HTERT RPE-1 (cell line): ENCODE results near the gene RNF169.
"Not testable (repeated sequence)": the region's sequence is repeated elsewhere in the genome, so short reads cannot be mapped to it uniquely, and the experiment has no call there.

Experiments used
- in situ Hi-C: fragments of 300-500 bp; cut with MboI; formaldehyde crosslinking; loops from 4 replicates; pipeline ENCODE4 v1.14.3; 2020; ENCODE audit warnings: low sequenced_read_pairs

The RNF169 gene

DNA sequence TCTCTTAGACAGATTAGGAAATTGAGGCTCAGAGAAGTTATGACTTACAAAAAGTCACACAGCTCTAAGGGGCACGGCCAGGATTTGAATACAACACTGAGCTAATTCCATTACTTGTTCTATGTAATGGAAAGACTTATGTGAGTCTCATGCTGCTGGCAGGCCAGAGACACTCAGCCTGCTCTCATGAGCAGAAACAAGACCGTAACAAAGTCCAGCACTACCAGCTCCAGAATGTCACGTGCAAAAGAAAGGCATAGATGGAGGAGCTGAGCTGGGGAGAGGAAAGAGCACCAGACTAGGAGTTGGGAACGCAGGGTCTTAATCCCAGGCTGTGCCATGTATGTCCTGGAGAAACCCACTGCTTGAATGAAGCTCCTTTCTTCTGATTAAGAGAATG is 19.3 kb upstream of the RNF169 start:
- in situ Hi-C loops = no loop called here

DNA sequence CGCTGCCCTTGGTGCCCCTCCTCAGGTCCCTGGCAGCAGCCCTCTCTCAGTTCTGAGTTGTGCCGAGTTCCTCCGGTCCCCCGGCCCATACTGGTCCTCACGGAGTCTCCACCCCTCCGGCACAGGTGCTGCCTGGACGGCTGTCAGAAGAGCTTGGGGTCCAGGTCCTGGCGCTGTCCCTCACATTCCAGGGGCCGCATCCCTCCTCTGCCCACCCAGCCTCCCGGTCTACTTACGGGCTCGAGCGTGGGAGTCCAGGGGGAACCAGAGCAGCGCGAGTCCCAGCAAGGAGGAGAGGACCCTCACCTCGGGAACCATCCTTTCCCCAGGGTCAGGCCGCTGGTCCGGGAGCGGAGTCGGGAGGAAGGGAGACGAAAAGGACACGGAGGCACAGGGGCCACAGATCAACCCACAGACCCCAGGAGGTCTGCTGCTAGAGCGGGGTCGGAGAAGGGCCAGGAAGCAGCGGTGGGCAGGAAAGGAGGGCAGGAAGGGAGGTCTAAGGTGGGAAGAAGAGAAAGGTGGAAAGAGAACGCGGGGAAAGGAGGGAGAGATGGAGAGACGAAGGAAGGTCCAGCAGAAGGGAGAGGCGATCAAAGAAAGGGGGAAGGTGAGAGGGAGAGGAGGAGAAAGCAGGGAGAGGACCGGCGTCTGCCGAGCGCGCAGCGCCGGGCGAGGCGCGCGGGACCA is 17.9 kb upstream of the RNF169 start:
- in situ Hi-C loops = no loop called here

DNA sequence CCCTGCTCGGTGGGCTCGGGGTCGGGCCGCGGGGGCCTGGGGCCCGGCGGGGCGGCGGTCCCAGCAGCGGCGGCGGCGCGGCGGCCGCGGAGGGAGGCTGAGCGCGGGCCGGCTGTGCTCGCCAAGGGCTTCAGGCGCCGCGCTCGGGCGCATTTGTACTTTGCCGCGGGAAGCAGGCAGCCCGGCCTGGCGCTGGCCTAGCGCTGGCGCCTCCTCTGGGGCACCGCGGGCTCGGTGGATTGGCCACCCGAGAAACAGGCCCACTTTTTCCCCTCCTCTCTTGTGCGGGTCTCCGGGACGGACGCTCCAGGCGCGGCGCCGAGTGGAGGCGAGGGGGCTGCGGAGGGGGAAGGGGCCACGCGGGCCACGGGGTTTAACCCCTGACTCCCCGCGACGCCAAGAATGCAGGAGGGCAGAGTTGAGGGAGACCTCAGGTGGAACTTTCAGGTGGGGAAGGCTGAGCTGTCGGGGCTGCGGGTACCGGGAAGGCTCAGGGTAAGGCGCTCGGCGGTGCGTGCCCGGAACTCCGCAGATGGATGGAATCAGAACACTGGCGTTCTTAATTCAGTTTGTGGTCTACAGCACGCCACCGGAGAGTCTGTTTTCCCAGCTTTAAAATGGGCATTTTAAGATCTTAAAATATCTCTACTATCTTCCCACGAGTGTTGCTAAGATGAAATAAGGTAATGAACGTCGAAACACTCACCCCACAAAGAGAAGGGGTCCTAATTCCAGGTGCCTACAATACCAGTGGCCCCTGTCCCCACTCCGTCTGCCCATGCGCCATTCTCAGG is 17.2 kb upstream of the RNF169 start, which contains the start of gene CHRDL2:
Gene CHRDL2 (minus strand): TSS at position 126 of the 794 bp plus-strand sequence. CDS start 538 bp downstream, outside the sequence.
- in situ Hi-C loops = no loop called here

DNA sequence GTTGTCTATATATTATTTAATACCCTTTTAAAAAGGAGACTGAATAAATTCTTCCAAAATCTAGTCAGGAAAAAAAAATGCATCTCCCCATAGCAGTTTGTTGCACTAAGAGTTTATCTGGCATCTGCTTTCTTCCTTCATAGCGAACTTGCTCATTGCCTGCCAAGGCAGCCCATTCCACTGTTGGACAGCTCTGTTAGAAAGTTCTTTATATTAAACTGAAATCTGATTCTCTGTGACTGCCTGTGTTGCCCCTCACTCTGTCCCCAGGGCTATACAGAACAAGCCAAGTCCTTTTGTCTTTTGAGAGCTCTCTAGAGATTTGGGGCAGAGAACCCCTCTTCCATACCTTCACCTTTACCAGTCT is 14.1 kb upstream of the RNF169 start:
- in situ Hi-C loops = no loop called here

DNA sequence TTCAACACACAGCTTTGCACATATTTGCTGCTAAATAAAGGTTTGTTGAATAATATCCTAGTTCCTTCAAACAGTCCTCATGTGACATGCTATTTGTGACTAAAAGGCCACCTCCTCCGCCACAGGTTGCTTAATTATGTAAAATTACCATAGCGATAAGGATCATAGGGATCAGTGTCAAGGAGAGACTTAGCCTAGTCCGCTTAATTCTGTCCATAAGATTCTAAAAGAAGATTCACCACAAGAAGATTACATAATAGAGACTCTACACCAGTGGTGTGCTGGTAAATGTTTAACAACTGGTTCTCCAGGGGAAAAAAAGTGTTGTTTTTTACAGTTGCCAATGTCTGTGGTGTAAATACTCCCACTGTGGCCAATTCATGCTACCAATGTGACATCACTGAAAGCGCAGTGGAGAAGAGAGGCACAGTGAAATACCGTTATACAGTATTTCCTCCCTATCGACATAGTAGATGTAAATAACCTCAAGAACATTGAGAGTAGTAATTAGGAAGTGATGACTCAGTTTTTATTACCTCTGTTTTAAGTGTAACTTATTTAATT is 13.2 kb upstream of the RNF169 start:
- in situ Hi-C loops = no loop called here

DNA sequence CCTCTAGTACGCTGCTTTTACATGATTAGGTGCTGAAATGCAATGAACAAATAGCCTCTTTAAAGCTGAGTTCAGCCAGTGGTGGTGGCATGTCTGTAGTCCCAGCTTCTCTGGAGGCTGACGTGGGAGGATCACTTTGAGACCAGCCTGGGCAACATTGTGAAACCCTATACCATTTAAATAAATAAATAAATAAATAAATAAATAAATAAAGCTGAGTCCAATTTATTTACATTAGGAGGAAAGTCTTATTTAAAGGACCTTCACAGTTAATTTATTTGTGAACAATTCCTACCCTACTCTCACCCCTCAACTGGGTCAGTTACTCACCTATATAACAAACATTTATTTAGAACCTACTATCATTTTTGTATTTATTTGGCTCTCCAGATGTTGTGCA is 12.6 kb upstream of the RNF169 start:
- in situ Hi-C loops = no loop called here

DNA sequence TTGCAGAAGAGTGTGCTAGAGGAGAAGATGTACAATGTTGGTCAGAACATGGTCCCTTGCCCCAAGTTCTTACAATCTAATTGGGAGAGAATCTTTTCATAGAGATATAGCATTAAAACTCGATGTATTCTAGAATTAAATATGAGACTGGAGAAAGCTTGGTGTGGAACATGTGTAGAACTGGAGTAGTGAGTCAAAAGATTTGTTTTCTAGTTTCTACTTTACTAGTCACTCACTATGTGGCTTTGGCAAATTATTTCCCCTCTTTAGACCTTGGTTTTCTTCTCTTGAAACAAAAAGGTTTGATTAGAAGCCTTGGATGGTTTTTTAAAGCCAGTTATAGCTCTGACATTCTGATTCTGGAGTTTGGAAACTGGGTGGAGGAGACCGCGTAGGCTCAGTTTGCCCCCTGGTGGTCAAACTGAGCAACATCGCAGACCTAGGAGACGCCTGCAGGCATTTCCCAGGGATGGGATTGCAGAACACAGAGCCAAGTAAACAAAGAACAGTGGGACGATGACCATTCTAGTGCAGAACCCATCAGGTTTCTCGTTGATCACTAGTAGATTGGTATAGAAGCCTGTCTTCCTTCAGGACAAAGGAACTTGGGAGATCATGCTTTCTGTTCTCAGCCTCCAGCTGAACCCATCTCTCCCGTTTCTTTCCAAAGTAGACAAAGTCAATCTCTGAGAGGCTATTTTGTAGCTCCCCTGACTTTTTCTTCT is 8.9 kb upstream of the RNF169 start:
- in situ Hi-C loops = no loop called here

DNA sequence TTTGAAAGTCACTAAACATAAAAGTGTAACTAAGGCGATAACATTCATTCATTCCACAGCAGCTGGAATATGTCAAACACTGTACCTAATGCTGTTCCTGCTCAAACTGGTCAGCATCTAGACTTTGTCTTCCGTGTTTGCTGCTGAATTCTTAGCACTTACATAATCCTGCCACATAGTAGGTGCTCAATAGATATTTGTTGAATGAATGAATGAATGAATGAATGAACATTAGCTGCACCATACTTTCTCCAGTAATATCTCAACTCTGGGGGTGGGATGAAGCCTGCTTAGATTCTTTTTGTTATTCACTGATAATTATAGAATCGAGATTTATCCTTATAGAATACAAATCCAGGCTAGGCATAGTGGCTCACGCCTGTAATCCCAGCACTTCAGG is 6.6 kb upstream of the RNF169 start:
- in situ Hi-C loops = no loop called here

DNA sequence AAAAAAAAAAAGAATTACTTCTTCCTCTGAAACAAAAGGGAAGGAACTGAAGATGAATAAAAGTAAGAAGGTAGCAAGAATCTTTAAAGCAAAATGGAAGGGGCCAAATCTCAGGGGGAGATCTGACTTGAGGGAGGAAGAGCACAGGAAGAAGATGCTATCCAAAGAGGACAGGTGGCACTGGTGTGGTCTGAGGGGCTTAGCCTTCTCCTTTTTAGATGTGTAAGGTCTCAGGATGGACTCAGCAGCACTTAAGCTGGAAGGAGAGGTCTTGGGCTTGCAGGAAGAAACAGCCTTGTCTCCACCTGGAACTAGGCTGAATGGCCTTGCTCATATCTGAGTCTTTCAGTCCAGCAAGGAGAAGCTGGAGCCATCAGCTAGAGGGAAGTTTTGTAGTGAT is 5.0 kb upstream of the RNF169 start:
- in situ Hi-C loops = no loop called here

DNA sequence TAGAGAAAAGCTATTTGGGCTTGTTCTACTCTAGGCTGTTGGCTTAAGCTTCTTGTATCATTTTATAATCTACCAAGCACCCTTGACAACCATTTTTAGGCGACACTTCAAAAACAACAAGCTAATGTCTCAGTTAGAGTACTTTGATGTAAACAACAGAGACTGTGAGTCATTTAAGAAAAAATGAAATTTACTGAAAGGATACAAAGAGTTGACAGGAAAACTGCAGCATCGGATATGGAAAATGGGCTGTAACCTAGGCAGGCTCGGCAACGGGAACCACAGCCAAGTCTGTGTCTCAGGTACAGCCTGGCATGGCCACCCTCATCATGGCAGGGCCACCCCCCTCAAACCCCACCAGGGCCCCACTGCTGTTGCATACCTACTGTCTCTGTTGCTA is 4.4 kb upstream of the RNF169 start:
- in situ Hi-C loops = no loop called here

DNA sequence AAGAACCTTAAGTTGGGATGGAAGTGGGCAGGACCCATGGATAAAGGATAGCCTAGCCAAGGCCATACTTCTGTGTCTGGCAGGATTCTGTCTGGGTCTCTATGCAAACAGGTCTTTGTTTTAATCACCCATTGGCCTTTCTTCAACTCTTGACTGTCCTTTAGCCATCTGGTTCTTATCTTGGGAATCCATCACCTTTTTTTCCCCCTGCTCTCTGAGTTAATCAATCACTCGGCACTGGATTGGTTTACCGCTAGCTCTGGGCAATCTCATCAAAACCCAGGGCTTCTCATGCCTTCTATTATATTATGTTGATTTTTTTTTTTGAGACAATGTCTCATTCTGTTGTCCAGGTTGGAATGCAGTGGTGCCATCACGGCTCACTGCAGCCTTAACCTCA is 1.8 kb upstream of the RNF169 start:
- in situ Hi-C loops = no loop called here

DNA sequence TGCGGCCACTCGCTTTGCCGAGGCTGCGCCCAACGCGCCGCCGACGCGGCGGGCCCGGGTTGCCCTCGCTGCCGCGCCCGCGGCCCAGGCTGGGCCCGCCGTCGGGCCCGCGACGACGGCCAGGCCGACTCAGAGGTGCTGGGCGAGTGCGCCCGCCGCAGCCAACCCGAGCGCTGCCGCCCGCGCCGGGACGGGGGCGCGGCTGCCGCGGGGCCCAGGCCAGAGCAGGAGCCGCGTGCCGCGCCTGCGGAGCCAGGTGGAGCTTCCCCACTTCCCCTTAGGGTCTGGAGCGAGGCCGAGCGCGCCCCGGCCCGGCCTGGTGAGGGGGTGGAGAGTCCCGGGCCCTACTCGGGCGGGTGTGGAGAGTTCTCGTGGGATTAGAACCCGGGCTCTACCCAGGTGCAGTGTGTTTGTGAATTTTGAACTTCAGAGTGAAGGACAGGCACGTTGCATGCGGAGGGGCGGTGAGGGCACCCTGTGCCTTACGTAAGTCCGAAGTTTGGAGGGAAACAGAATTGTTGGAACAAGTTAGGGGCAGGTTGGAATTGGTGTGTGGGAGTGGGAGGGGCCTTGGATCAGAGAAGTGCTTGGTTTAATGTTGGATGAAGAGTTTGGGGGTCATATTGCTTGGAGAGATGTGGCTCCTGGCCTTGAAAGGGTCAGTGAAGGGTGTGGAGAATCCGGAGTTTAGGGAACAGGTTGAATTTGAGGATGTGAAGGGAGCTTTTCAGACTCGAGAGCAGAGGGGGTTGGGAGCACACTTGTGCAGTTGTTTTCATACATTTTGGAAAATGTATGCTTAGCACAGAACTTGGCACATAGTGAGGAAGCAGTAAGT is 697 bp downstream of the RNF169 start:
- in situ Hi-C loops = no loop called here

DNA sequence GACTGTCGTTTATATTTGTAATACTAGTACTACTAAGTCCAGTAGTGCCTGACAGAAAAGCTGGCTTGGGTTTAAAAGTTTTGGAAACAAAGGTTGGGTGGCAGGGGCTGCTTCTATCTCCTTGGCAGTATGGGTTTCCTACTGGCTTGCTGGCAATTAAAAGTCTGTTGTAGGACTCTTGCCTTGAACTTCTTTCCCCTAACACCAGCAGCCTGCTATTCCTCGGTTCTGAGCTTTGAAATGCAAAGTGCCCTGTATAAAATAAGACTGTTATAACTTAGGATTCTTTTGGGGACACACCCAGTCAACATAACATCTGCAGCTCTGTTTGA is 1.3 kb downstream of the RNF169 start:
- in situ Hi-C loops = no loop called here

DNA sequence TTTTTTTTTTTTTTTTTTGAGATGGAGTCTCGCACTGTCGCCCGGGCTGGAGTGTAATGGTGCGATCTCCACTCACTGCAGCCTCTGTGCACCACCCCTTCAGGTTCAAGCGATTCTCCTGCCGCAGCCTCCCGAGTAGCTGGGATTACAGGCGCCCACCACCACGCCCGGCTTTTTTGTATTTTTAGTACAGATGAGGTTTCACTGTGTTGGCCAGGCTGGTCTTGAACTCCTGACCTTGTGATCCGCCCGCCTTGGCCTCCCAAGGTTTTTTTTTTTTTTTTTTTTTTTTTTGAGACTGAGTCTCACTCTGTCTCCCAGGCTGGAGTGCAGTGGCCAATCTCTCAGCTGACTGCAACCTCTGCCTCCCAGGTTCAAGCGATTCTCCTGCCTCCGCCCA is 1.9 kb downstream of the RNF169 start:
- in situ Hi-C loops = not testable (repeated sequence)

DNA sequence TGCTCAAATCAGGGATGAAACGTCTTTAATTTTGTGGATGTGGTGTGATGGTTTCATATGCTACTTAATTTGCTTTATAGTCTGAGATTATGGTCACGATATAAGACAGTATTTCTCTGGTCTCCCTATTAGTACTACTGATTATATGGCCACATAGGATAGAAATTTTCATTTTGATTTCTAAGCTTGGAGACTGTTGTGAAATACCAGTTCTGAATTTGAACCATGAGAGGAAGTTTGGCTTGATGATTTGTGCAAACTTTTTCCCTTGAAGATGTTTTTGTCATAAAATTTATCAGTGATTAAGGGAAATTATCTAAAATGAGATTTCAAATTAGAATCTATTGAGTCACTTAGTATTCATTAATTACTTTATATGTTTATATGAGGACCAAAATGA is 2.7 kb downstream of the RNF169 start:
- in situ Hi-C loops = no loop called here

DNA sequence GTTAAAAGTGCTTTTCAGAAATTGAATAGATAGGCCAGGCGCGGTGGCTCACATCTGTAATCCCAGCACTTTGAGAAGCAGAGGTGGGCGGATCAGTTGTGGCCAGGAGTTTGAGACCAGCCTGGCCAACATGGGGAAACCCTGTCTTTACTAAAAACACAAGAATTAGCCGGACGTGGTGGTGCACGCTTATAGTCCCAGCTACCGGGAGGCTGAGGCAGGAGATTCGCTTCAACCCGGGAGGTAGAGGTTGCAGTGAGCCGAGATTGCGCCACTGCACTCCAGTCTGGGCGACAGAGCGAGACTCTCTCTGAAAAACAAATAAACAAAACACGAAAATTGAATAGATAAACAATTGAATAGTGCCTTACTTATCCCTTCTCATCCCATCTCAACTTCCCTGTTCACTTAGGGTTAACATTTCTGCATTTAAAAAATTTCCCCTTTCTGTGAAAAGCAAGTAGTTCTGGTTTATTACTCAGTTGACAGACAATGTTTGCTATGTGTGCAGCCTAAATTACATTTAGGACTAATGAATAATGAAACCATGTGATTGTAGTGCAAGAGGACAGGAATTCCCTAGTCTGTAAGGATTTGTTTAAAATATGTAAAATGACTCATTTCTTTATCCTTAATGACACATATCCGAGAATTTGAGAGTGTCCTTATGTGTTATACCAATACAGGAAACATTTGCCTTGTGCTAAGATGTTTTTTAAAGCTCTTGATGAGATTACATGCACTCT is 6.0 kb downstream of the RNF169 start:
- in situ Hi-C loops = no loop called here

DNA sequence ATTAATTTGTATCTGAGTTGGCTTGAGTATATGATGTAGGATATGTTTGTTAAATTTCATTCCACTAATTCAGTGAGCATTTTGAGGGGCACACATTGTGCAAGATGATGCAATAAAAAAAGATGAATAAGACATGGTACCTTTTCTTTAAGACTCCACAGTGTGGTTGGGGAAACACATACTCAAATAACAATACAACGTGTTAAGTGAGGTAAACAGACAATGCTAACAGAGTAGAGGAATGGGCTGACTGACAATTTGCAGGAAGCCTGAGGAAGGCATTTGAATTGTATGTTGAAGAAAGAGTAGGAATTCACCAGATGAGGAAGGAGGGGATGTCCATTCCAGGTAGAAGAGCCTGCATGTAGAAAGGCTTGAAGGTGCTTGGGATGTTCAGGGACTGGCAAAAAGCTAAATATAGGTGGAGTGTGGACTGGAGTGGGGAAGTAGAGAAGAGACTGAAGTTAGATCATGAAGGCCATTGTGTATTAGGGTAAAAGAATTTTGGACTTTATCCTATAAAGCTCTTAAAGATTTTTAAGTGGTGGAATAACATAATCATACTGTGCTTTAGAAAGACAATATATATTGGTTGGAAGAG is 6.8 kb downstream of the RNF169 start:
- in situ Hi-C loops = no loop called here

DNA sequence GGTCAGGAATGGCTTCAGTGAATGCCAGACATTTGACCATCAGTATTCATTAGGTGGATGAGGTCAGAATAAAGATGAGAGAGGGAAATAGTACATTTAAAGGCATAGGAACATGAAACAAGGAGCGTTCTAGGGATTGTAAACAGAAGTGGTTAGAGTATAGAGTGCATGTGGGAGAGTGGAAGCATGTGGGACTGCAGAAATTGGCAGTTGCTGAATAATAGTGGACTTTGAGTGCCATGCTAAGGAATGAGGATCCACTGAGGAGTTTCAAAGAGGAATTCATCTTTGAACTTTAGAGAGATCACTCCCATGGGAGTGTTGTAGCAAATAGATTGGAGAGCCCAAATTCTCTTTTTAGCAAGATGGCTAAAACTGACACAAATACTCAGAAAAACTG is 7.9 kb downstream of the RNF169 start:
- in situ Hi-C loops = no loop called here

DNA sequence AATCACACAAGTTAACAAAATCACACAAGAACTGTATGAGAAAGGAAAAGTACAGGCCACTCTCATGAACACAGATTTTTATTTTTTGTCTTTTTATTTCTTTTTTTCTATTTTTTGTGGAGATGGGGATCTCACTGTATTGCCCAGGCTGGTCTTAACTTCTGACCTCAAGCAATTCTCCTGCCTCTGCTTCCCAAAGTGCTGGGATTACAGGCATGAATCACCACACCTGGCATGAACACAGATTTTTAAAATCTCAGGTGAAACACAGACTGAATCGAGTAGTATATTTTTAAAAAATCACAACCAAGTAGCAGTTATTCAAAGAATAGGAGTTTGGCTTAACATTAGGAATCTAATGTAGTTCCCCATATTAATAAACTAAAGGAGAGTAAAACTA is 18.3 kb downstream of the RNF169 start:
- in situ Hi-C loops = no loop called here

DNA sequence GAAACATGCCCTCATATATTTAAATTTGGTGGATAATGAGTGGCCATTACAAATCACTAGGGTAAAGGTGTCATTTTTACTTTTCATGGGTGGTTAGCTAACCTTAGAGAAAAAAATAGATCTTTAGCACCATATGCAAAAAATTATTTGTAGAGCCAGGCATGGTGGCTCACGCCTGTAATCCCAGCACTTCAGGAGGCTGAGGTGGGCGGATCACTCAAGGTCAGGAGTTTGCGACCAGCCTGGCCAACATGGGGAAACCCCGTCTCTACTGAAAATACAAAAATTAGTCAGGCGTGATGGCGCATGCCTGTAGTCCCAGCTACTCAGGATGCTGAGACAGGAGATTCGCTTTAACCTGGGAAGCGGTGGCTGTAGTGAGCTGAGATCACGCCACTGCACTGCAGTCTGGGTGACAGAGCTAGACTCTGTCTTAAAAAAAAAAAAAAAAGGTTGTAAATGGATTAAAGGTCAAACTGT is 19.6 kb downstream of the RNF169 start:
- in situ Hi-C loops = not testable (repeated sequence)
